SK-N-SH (cell line): ENCODE measurements around the gene CYTH3. TPM values are rescaled to one million over a fixed set of nuclear protein-coding genes. Genes with fewer than 3 reads are reported as not detected.

Experiments used
- CTCF ChIA-PET: fragments of 300-600, 350-600 bp; formaldehyde crosslinking; extraction: SDS; loops from one replicate; lab custom pipeline; 2021; lab: Yijun Ruan, JAX
- POLR2A ChIA-PET: fragments of 350-600 bp; sonication (Branson Sonifier 250); formaldehyde crosslinking; extraction: SDS; loops from one replicate; lab custom pipeline; 2020; ENCODE audit warnings: antibody characterized with exemption, inconsistent platforms; lab: Yijun Ruan, JAX
- DNase-seq: peaks from one replicate; pipeline ENCODE4 v3.0.0; 2012
- H2AFZ ChIP-seq: fragments of 200-600 bp; sonication (generic); 2 replicates; pipeline ENCODE4 v1.8.1; 2016; ENCODE audit warnings: antibody characterized with exemption, mild to moderate bottlenecking, low read depth
- H3F3A ChIP-seq: fragments of 200-600 bp; sonication (generic); replicated peaks from 2 replicates; pipeline ENCODE3; 2016; ENCODE audit warnings: antibody characterized with exemption, mild to moderate bottlenecking; ENCODE audit not compliant: insufficient read depth
- H3K27ac ChIP-seq, 2 experiments: fragments of 200-500 bp in 1 of 2; fragments of 200-600 bp in 1 of 2; sonication (Bioruptor generic) in 1 of 2; sonication (generic), shearing (Covaris generic) in 1 of 2; 2 replicates each; pipeline versions ENCODE4 v1.5.1 to v1.6.1; 2014 to 2016; ENCODE audit warnings: low read depth in 2 of 2, inconsistent platforms in 1 of 2, low read length in 1 of 2, mild to moderate bottlenecking in 1 of 2, mixed read lengths in 1 of 2
- H3K27me3 ChIP-seq: fragments of 200-600 bp; sonication (generic), shearing (Covaris generic); 2 replicates; pipeline ENCODE4 v1.6.1; 2016; ENCODE audit warnings: mixed run types; ENCODE audit not compliant: insufficient read depth
- H3K36me3 ChIP-seq, 2 experiments: fragments of 200-500 bp in 1 of 2; fragments of 200-600 bp in 1 of 2; sonication (Bioruptor generic) in 1 of 2; sonication (generic) in 1 of 2; replicated peaks in 1 of 2; 2 replicates each; pipeline versions ENCODE3 to v1.5.1; 2014 to 2016; ENCODE audit warnings: low read length in 1 of 2, mild to moderate bottlenecking in 1 of 2; ENCODE audit not compliant: insufficient read depth in 2 of 2, control insufficient read depth in 1 of 2
- H3K4me1 ChIP-seq, 2 experiments: fragments of 200-500 bp in 1 of 2; fragments of 200-600 bp in 1 of 2; sonication (Bioruptor generic) in 1 of 2; sonication (generic), shearing (Covaris generic) in 1 of 2; 2 replicates each; pipeline versions ENCODE4 v1.5.1 to v1.6.1; 2014 to 2016; ENCODE audit warnings: low read depth in 1 of 2, low read length in 1 of 2, mixed run types in 1 of 2; ENCODE audit not compliant: insufficient read depth in 2 of 2, control insufficient read depth in 1 of 2
- H3K4me2 ChIP-seq: fragments of 200-600 bp; sonication (generic), shearing (Covaris generic); 2 replicates; pipeline ENCODE4 v1.6.1; 2017; ENCODE audit warnings: mixed run types
- H3K4me3 ChIP-seq, 2 experiments: fragments of 200-500 bp in 1 of 2; fragments of 200-600 bp in 1 of 2; sonication (Bioruptor generic) in 1 of 2; sonication (generic), shearing (Covaris generic) in 1 of 2; 2 replicates each; pipeline versions ENCODE4 v1.5.1 to v1.8.1; 2014 to 2016; ENCODE audit warnings: low read depth in 2 of 2, inconsistent platforms in 1 of 2, low read length in 1 of 2, mild to moderate bottlenecking in 1 of 2, mixed read lengths in 1 of 2, moderate library complexity in 1 of 2
- H3K79me2 ChIP-seq: fragments of 200-600 bp; sonication (generic); 2 replicates; pipeline ENCODE4 v1.8.1; 2017; ENCODE audit warnings: mild to moderate bottlenecking; ENCODE audit not compliant: insufficient read depth
- H3K9ac ChIP-seq: fragments of 200-600 bp; sonication (generic); 2 replicates; pipeline ENCODE4 v1.6.1; 2017; ENCODE audit warnings: mixed run types
- H3K9me2 ChIP-seq: fragments of 200-600 bp; sonication (generic); 2 replicates; pipeline ENCODE4 v1.6.1; 2017; ENCODE audit warnings: mixed run types
- H3K9me3 ChIP-seq: fragments of 200-600 bp; sonication (generic); 2 replicates; pipeline ENCODE4 v1.6.1; 2017; ENCODE audit warnings: mixed run types, mild to moderate bottlenecking, moderate library complexity
- H4K20me1 ChIP-seq: fragments of 200-600 bp; sonication (generic); 2 replicates; pipeline ENCODE4 v1.6.1; 2017; ENCODE audit warnings: mild to moderate bottlenecking, mixed run types; ENCODE audit not compliant: insufficient read depth
- CTCF ChIP-seq: fragments of 200-600 bp; sonication (generic); IDR thresholded peaks from 2 replicates; pipeline ENCODE4 v1.6.1; 2017; ENCODE audit warnings: antibody characterized with exemption, mild to moderate bottlenecking, moderate library complexity
- IRF3 ChIP-seq: fragments of 150-350 bp; IDR thresholded peaks from 2 replicates; pipeline ENCODE4 v1.6.1; 2016; ENCODE audit warnings: mild to moderate bottlenecking, low read depth, low read length
- MAX ChIP-seq: IDR thresholded peaks from 2 replicates; pipeline ENCODE4 v1.4.0; 2012; ENCODE audit warnings: low read depth
- NFIC ChIP-seq: IDR thresholded peaks from 2 replicates; pipeline ENCODE4 v1.4.0; 2012; ENCODE audit warnings: borderline replicate concordance
- RAD21 ChIP-seq: IDR thresholded peaks from 2 replicates; pipeline ENCODE4 v1.6.1; 2012; ENCODE audit warnings: mild to moderate bottlenecking, low read length
- REST ChIP-seq: IDR thresholded peaks from 2 replicates; pipeline ENCODE4 v1.6.1; 2012; ENCODE audit warnings: mild to moderate bottlenecking, low read depth, low read length, moderate library complexity
- USF1 ChIP-seq: IDR thresholded peaks from 2 replicates; pipeline ENCODE4 v1.4.0; 2012; ENCODE audit warnings: low read depth, borderline replicate concordance
- ZBTB33 ChIP-seq: IDR thresholded peaks from 2 replicates; pipeline ENCODE4 v1.4.0; 2012; ENCODE audit warnings: low read depth, borderline replicate concordance
- WGBS: methylation state at CpG from one replicate; pipeline ENCODE4 v1.1.6; 2017; ENCODE audit warnings: low lambda C conversion rate; 5-methylcytosine and 5-hydroxymethylcytosine counted together
- polyA plus RNA-seq, 3 experiments: library from polyadenylated mRNA; depleted of rRNA; stranded (reverse); fragments of >200 nt; gene quantifications; 2 replicates each; pipeline ENCODE4 v1.2.3, GENCODE V29; 2012

Gene CYTH3
- polyA plus RNA-seq, 1 of the 3 experiments (the other 2 are of a cell fraction): 55.1 TPM

GRCh38 chr7:6271694-6272440 lies 557 bp downstream of the CYTH3 start (continued):
- TF ChIP-seq ZBTB33 (no peak), USF1 (no peak), REST (no peak)

GRCh38 chr7:6271060-6271658 lies 1.3 kb downstream of the CYTH3 start:
- Histone ChIP-seq H3K27ac (peak overlapping the region in 1 of 2 experiments; percentile 64; a peak in 2 of 4 replicates), H3K79me2 (peaks cover 60% of the 10 kb centered on the region), H4K20me1 (peaks cover 34% of the 10 kb centered on the region), H3K4me1 (peaks cover 12 to 24% of the 10 kb centered on the region in 2 experiments; a peak in 2 of 4 replicates), H3K9me2 (no peaks in the 10 kb centered on the region), H3K9me3 (no peaks in the 10 kb centered on the region), H3K4me2 (peak overlapping the region; percentile 98), H3K27me3 (no peaks in the 10 kb centered on the region), H2AFZ (no peak overlapping the region), H3K9ac (peak overlapping the region; percentile 85), H3K36me3 (peaks cover 0 to 5% of the 10 kb centered on the region in 2 experiments), H3K4me3 (peak overlapping the region; percentile 79 to 94), H3F3A (peaks cover 25% of the 10 kb centered on the region)
- ChIA-PET CTCF (interaction anchor here (0.6 to 4.1 kb wide), 14 partner anchors 10 to 415 kb away, joined by 3 to 36 read pairs (median 4); no protein-coding TSS in a partner anchor), POLR2A (interaction anchor here (1.0 kb wide), 1 partner anchor 104 kb away, joined by 4 read pairs; no protein-coding TSS in a partner anchor)
- DNase-seq: peak; percentile 79
- 14% methylated on average over 16 of the region's 16 CpGs for whole genome bisulfite sequencing
- TF ChIP-seq IRF3: no peak
- TF ChIP-seq NFIC: peak; percentile 17; the same call in 1 of the 2 replicates
- TF ChIP-seq MAX: 0 out of 2 replicates have a peak, but pooled peaks have one; percentile 46
- peak; percentile 60 for TF ChIP-seq CTCF
- TF ChIP-seq RAD21: peak; percentile 57
